AG09319 (cell line): ENCODE measurements around the gene TMEM135.
"Not testable (repeated sequence)": the region's sequence is repeated elsewhere in the genome, so short reads cannot be mapped to it uniquely, and the experiment has no call there.

Source experiments
- DNase-seq: peaks from one replicate; pipeline ENCODE4 v3.0.0-alpha.2; 2010; ENCODE audit warnings: low read depth; ENCODE audit errors: extremely low read depth
- TF ChIP-seq, protein P1 (sequence below): IDR thresholded peaks from 2 replicates; pipeline ENCODE4 v1.5.1; 2011; ENCODE audit warnings: low read depth, mild to moderate bottlenecking, inconsistent platforms, low read length, moderate library complexity

TMEM135 gene

DNA sequence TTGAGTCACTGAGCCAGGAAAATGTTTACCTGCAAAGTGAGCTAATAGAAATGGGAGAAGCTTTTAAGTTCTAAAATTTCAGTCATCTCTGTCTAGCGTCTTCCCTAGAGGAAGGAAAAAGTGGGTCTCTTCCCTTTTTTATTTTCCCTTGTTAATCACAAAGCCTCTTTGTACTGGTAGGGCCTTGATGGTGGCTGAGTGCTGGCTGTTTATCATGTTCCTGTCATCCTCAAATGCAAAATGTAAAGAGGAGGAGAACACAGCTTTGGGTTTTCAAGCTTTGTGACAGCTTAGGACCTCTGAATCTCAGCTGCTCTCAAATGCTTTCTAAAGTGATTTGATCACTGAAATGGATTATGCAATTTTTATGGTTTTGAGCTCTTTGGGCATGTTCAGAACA is 222.0 kb downstream of the TMEM135 start:
- TF ChIP-seq, protein P1, sequence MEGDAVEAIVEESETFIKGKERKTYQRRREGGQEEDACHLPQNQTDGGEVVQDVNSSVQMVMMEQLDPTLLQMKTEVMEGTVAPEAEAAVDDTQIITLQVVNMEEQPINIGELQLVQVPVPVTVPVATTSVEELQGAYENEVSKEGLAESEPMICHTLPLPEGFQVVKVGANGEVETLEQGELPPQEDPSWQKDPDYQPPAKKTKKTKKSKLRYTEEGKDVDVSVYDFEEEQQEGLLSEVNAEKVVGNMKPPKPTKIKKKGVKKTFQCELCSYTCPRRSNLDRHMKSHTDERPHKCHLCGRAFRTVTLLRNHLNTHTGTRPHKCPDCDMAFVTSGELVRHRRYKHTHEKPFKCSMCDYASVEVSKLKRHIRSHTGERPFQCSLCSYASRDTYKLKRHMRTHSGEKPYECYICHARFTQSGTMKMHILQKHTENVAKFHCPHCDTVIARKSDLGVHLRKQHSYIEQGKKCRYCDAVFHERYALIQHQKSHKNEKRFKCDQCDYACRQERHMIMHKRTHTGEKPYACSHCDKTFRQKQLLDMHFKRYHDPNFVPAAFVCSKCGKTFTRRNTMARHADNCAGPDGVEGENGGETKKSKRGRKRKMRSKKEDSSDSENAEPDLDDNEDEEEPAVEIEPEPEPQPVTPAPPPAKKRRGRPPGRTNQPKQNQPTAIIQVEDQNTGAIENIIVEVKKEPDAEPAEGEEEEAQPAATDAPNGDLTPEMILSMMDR = no peak
- DNase-seq = no peak

DNA sequence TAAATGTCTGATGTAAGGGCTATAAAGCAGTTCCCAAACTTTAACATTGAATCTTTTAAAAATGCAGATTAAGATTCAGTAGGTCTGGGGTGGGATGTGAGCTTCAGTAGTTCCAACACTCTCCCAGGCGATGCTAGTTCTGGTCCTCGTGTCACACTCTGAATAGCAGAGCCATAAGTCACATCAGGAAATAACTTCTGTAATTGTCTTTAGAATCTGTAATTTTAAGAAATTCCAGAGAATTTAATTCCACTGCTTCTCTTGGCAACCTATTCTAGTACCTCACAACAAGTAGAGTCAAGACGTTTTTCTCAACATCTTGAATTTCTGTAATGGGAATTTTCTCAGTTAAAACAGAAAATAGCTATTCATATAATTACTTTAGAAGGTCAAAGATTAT is 223.1 kb downstream of the TMEM135 start:
- TF ChIP-seq, protein P1 = no peak
- no peak for DNase-seq

DNA sequence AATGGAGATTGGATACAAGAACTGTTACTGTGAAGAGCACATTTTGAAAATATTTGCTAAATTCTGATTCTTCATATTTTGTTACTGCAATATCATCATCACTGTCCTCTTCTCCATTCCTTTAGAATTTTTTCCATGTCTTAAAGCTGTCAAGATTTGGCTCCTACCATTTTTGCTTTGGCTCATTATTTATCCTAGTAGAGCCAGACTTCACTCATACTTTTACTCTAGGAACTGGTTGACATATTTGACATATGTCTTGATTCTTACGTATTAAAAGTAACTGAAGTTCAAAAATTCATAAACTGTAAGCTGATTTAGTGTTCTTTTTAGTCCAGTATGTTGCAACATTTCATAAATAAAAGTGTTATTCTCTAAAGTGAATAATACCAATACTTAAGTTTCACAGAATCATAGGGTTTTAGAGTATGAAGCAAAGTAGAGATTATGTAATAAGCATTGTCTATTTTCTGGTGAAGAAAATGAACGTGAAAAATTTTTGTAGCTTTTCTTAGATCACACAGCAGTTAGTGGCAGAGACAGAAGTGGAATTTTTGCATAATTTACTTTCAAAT is 225.6 kb downstream of the TMEM135 start:
- TF ChIP-seq, protein P1 = no peak
- no peak for DNase-seq

DNA sequence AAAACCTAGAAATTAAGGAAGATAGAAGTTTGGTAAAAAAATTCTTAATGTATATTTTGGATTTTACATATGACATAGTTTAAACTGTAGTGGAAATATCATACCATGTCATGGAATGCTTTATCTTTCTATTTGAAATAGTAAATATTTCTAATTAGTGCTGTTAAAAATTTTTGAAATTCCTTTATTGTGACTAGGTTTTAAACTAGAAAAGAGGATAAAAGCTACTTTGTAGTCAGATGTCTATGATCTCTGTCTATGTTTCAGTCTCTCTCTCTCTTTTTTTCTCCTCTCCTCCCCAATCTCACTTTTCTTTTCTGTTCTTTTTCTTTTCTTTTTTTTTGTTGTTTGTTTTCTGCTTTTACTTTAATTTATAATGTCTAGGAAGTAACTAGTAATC is 226.2 kb downstream of the TMEM135 start:
- no peak for DNase-seq

DNA sequence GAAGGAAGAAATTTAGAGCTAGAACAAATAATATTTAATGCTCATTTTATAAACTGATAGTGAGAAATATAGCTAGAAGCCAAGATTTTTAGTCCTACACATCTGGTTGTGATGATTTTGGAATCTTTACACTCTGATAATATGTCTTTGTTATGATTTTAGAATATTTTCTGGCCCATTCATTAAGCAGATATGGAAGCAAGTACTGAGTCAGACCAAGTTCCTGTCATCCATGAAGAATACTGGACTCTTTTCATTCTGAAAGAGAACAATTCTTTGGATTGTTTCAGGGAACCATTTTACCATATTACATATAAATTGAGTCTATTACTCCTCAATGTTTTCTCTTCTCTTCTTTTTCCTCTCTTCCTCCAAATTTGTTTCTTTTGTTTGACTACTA is 227.4 kb downstream of the TMEM135 start:
- TF ChIP-seq, protein P1 = no peak
- peak; percentile 27 for DNase-seq

More for the DNA sequence above, 226.2 kb downstream of the TMEM135 start:
- TF ChIP-seq, protein P1 = no peak

DNA sequence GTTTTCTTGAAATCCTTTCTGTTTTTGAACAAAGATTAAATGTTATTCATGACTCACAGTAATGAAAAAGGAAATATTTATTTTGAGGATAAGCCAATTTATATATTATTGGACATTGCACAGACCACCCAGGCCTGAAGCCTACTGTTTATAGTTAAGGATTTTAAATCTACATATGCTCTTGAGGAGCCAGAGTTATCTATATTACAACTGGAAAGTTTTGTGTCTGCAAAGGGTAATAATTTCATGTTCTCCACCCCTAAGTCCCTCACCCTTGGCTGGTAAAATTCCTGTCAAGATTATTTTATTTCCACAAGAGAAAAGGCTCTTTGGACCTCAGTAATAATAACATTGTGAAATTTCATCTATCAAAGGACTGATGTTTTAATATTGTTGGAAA is 228.2 kb downstream of the TMEM135 start:
- DNase-seq = no peak
- TF ChIP-seq, protein P1 = no peak

DNA sequence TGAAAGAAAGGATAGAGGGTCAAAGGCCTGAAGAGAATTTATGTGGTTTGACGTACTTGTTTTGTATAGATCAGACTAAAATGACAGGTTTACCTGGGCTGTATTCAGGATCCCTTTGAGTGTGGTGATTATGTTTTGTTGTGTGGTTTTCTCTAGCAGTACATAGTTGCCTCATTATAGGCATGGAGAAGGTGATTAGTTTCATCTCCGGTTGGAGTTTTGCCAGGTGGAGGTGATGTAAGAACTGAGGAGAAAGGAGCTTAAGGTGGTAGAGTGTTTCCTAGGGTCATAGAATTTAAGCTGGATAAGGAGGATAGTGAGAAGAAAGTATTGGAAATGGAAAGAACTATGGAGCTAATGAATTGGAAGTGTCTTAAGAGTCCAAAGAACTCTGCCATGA is 229.0 kb downstream of the TMEM135 start:
- DNase-seq = no peak
- TF ChIP-seq, protein P1 = no peak

DNA sequence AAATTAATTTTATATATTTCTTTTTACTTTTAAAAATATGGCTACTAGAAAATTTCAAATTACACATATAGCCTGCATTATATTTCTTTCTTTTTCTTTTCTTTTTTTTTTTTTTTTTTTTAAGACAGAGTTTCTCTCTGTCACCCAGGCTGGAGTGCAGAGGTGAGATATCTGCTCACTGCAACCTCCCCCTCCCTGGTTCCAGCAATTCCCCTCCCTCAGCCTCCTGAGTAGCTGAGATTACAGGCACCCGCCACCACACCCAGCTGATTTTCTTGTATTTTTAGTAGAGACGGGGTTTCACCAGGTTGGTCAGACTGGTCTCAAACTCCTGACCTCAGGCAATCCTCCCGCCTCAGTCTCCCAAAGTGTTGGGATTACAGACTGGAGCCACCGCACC is 234.2 kb downstream of the TMEM135 start:
- not testable (repeated sequence) for DNase-seq
